Stimulated activated CD4-positive, alpha-beta T cell treated with anti-CD3 and anti-CD28 coated beads, TNF-alpha, amount 100 ng/mL, for 24 hours (primary cell): ENCODE measurements around the gene FAM131A.

Source experiments
- DNase-seq, 3 experiments: peaks; one replicate each; pipeline ENCODE4 v3.0.0-alpha.2; 2020; ENCODE audit warnings: low read depth in 3 of 3

FAM131A gene

GRCh38 chr3:184337399-184337714 is at the start of gene FAM131A:
Gene FAM131A (plus strand): TSS chr3:184337600. CDS start chr3:184337631, 31 bp downstream.
- no peak for DNase-seq

DNA sequence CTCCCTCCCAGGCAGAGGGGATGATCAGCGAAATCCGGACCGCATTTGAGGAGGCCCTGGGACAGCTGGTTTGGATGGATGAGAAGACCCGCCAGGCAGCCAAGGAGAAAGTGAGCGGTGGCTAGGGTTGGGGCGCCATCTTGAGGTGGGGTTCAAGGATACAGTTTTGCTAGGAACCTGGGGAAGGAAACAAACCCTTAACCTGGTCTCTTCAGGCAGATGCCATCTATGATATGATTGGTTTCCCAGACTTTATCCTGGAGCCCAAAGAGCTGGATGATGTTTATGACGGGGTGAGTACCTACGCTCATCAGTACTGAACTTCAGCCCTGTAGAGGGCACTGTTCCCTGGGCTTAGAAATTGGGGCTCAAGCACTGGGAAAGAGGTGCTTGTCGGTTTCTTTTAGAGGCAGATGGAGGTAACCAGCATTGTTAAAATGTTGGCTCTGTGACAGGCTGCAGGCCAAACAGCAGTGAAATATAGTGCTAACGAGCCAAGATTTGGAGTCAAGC is 47.9 kb upstream of the FAM131A start:
- peak; percentile 40 to 70 (median 47) for DNase-seq

GRCh38 chr3:184290331-184290730 is 47.1 kb upstream of the FAM131A start:
- DNase-seq = no peak

DNA sequence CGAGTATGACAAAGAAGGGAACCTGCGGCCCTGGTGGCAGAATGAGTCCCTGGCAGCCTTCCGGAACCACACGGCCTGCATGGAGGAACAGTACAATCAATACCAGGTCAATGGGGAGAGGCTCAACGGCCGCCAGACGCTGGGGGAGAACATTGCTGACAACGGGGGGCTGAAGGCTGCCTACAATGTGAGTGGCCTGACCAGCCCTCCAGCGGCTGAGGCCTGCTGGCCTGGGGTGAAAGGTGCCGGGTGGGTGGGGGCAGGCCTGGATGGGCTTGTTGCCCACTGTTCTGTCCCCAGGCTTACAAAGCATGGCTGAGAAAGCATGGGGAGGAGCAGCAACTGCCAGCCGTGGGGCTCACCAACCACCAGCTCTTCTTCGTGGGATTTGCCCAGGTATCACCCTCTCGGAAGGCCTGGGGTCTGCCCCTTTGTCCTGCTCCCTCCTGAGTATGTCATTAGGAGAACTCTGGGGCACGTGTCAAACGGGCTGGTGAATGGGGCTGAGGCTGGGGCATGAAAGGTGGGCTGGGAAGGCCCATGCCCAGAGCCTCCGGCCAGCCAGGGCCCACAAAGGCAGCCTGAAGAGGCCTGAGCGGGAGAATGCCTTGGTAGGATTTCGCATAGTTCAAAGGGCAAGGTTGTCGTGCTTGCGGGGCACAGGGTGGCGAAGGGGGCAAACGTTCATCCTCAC is 46.2 kb upstream of the FAM131A start:
- no peak for DNase-seq

- no peak for DNase-seq
These were observed 45.5 kb upstream of the FAM131A start for GRCh38 chr3:184291738-184292445.

GRCh38 chr3:184295771-184296170 is 41.6 kb upstream of the FAM131A start:
- no peak for DNase-seq

GRCh38 chr3:184296616-184297015 is 40.8 kb upstream of the FAM131A start:
- no peak for DNase-seq

DNA sequence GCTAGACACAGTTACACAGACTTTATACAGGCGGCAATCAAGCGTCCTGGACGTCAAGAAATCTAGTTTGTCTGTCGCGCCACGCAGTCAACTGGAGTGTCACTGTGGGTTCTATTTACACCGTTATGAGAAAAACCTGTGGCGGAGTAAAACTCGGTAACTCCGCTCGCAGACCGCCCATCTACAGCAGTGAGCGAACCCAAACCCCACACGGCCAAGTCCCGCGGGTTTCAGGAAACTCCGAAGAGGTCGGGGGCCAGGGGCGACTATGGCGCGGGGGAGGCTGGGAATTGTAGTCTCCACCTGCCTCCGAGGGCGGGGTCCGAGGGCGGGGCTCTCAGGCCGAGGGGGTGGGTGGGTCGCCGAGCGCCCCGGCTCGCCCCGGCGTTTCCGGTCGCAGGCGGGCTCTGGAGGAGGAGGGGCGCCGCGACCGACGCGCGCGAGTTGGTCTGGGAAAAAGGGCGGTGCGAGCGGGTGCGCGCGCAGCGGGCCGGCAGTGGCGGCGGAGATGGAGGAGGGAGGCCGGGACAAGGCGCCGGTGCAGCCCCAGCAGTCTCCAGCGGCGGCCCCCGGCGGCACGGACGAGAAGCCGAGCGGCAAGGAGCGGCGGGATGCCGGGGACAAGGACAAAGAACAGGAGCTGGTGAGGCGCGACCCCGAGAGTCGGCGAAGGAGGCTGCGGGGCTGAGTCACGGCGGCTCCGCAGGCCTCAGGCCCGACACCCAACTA is 38.5 kb upstream of the FAM131A start, which contains the start of gene PSMD2:
PSMD2 (plus strand) TSS at position 483 of the 729 bp plus-strand sequence; CDS start at position 509, 26 bp downstream.
- DNase-seq = peak; percentile 96 to 98 (median 97)

DNA sequence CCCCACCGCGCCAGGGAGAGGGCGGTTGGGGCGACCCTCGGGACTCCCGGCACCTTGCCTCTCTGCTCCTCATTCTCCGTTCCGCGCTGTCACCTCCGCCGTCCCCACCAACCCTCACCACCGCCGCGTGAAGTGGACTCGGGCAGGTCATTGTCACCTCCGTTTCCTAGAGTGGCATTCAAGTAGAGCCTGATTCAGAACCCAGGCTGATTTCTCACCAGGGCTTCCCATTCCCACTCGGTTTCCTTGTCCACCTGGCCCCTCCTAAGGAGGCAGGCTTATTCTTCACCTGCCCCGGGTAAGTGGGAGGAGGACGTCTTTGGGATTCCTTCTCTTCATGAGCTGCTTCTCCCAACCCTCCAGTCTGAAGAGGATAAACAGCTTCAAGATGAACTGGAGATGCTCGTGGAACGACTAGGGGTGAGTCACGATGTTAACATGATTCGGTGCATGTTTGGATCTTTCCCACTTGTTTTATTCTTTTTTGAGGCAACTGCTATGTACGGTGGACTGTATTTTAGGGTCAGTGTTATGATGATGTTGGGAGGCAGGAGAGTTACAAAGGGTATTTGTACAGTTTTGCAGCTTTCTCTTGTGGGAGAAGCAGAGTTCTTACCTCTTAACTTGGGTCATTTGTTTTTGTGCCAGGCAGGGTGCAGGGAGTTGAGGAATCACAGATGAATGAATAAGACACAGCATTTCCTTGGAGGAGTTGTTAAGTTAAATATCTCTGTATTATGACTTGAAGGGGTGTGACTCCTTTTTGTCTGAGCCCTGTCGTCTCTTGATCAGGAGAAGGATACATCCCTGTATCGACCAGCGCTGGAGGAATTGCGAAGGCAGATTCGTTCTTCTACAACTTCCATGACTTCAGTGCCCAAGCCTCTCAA is 37.7 kb upstream of the FAM131A start:
- no peak for DNase-seq

DNA sequence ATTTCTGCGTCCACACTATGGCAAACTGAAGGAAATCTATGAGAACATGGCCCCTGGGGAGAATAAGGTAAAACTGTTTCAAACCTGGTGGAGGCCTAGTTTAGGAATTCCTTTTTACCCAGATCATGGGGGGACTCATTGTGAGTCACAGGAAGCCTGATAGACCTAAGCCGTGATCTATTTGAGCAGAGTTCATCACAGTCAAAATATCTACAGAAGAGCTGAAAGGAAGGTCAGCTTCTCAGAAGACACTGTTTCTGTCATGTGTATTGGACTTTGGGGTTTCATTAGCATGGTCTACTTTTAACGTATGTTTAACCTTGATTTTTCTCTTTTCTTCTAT is 37.1 kb upstream of the FAM131A start:
- no peak for DNase-seq

GRCh38 chr3:184305577-184305976 is 31.8 kb upstream of the FAM131A start:
- DNase-seq = no peak

DNA sequence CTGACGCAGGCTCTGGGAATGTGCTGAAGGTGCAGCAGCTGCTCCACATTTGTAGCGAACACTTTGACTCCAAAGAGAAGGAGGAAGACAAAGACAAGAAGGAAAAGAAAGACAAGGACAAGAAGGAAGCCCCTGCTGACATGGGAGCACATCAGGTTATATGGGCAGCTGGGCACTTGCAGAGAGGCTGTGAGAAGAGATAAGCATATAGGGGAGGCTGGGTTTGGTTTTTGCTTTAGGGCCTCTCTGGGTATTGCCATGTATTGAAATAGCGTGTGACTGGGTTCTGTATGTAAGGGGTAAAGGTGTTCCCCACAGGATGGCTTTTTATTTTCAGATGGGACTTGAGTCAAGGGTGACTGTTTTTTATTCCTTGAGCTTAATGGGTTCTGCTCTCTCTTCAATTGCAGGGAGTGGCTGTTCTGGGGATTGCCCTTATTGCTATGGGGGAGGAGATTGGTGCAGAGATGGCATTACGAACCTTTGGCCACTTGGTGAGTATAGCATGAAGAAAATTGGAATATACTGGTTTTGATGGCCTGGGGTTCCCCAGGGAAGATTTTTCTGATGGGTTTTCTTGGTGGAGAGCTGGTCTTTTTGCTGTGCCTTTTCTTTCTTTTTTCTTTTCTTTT is 30.9 kb upstream of the FAM131A start:
- DNase-seq = no peak

GRCh38 chr3:184307915-184308314 is 29.5 kb upstream of the FAM131A start:
- no peak for DNase-seq

DNA sequence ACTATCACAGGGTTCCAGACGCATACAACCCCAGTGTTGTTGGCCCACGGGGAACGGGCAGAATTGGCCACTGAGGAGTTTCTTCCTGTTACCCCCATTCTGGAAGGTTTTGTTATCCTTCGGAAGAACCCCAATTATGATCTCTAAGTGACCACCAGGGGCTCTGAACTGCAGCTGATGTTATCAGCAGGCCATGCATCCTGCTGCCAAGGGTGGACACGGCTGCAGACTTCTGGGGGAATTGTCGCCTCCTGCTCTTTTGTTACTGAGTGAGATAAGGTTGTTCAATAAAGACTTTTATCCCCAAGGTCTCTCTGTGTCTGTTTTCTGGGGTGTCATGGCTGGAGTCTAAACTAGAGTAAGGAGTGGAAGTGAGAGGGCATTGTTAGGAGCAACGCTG is 28.7 kb upstream of the FAM131A start:
- DNase-seq = no peak

- DNase-seq = no peak
These were observed 25.8 kb upstream of the FAM131A start for GRCh38 chr3:184311633-184312032.

GRCh38 chr3:184314363-184314699 is 23.1 kb upstream of the FAM131A start, which contains the start of gene EIF4G1:
Gene EIF4G1 (plus strand): TSS chr3:184314606. CDS start chr3:184315797, 1,191 bp downstream.
- peak; percentile 83 to 92 (median 88) for DNase-seq

GRCh38 chr3:184314700-184315542 is 22.5 kb upstream of the FAM131A start:
- peak in 1 of 3 experiments; percentile 57 for DNase-seq

GRCh38 chr3:184315543-184315867 is 21.9 kb upstream of the FAM131A start:
- DNase-seq = no peak

GRCh38 chr3:184315871-184316661 is 21.3 kb upstream of the FAM131A start:
- DNase-seq = no peak
